Skin of body (tissue), 2 donors: ENCODE results near the gene MCFD2. TPM values are rescaled to one million over a fixed set of nuclear protein-coding genes. Genes with fewer than 3 reads are reported as not detected.
"Not testable (repeated sequence)": the region's sequence is repeated elsewhere in the genome, so short reads cannot be mapped to it uniquely, and the experiment has no call there.

Experiments
- DNase-seq: peaks from one replicate; lab custom pipeline; 2025; lab: John Stamatoyannopoulos, UW
- total RNA-seq: library from RNA; depleted of rRNA; stranded (reverse); fragments of >200 nt; gene quantifications from one replicate; pipeline ENCODE4 v1.2.3, GENCODE V29; 2014

The MCFD2 gene
- total RNA-seq, 1 donor from 2014 or later = 45.3 TPM

DNA sequence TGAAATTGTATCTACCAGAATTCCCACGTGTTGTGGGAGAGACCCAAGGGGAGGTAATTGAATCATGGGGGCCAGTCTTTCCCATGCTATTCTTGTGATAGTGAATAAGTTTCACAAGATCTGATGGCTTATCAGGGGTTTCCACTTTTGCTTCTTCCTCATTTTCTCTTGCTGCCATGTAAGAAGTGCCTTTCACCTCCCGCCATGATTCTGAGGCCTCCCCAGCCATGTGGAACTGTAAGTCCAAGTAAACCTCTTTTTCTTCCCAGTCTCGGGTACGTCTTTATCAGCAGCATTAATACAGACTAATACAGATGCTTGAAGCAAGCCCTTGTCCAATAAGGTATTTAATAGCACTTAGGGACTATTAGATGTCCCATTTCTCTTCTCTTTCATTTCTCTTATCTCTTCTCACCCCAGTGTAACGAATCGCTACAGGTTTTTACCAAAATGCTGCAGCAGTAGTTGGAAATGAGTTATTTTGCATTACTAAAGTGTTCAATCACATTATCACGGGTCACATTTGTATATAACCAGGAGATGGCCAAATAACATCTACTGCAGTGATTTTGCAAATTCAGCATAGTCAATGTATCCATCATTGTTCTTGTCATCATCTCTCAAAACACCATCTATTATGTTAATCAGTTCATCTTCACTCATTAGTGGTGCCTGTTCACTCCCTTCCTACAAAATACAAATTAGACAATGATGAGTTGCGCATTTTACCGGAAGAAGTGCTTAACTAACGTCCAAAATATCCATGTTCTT lies 10.5 kb downstream of the MCFD2 start:
- not testable (repeated sequence) for DNase-seq

DNA sequence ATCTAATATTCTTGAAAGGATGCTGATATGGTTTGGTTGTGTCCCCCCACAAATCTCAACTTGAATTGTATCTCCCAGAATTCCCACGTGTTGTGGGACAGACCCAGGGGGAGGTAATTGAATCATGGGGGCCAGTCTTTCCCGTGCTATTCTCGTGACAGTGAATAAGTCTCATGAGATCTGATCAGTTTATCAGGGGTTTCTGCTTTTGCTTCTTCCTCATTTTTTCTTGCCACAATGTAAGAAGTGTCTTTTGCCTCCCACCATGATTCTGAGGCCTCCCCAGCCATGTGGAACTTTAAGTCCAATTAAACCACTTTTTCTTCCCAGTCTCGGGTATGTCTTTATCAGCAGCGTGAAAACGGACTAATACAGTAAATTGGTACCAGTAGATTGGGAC lies 12.6 kb downstream of the MCFD2 start:
- not testable (repeated sequence) for DNase-seq

DNA sequence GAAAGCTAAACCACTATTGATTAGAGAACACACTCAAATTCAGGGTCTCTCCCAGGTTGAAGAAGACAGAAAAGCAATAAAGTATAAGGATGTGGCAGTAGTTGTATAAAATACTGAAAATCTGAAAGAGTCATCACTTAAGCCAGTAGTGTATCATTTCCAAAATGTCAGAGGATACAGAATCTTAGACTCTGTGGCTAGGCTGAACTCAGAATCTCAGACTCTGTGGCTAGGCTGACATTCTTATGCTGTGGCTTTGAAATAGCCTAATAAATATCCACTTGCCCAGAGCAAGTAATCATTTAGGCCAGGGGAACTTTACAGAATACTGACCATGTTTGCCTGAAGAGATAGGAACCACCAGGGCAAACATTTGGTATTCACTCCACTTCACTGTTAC lies 13.1 kb downstream of the MCFD2 start:
- no peak for DNase-seq

DNA sequence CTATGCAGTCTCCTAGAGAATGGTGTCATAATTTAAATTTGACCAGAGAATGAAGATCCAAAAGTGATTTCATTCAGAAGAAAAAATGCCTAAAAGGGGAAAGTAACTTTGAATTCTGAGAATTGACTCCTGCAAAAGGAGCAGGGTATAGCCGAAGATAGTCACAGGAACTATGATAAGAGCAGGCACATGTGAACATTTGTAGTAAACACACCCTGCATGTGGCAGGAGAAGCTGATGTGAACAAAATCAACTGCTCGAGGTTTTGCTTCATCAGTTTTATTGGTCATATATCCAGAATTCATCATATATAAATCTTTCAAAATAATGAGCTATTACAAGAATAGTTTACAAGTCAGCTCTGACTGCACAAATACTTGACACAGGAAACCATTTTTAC lies 14.0 kb downstream of the MCFD2 start:
- DNase-seq = no peak

DNA sequence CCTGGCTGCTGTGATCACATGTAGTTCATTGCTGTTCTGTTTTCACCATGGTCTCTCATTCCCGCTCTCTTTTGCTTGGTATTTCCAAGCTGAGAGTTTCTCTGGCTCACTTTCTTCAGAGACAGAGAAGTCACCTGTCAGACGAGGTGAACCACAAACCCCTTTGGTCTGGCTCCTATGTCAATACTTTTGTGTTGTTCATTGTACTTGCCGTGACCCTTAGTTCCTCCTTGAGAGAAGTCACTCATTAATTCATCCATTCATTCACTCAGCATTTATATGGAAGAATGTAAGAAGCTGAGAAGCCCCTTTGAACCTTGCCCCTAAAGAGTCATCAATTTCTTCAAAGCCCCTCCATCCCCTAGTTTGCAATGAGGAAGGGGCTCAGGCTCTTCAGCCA lies 15.2 kb downstream of the MCFD2 start:
- no peak for DNase-seq

DNA sequence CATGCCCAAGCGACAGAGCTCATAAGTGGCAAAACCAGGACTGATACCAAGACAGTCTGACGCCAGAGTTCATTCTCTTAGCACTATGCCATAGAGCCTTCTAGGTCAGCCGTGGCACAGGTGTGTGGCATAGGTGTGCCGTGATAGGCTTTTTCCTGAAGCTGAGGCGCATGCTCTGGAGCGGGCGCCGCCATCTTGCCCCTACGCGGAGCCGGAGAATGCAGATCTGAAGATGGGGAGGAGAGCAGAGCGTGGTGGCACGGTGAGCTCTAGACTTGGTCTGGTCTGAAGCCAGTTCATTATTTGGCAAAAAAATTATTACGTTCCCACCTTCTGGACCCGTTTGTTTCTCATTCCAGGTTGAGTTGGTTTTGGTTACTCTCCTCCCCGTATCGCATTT lies 16.6 kb downstream of the MCFD2 start:
- DNase-seq = no peak

DNA sequence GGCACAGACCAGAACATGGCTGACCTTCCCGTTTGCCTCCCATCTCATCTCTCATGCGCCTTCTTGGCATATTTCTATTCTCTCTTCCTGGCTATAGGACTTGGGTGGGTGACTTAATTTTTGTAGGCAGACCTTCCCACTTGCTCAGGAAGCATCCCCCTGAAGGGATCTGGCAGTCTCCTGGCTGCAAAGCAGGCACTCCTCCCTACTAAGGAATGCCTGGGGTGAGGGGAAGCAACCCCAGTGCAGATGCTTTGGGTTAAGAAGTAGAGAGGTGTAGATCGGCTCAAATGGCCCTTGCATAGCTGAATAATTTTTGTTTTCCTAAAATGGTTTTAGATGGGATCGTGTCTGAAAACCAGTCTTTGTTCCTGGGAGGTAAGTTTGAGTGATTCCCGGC lies 17.6 kb downstream of the MCFD2 start:
- DNase-seq = no peak

DNA sequence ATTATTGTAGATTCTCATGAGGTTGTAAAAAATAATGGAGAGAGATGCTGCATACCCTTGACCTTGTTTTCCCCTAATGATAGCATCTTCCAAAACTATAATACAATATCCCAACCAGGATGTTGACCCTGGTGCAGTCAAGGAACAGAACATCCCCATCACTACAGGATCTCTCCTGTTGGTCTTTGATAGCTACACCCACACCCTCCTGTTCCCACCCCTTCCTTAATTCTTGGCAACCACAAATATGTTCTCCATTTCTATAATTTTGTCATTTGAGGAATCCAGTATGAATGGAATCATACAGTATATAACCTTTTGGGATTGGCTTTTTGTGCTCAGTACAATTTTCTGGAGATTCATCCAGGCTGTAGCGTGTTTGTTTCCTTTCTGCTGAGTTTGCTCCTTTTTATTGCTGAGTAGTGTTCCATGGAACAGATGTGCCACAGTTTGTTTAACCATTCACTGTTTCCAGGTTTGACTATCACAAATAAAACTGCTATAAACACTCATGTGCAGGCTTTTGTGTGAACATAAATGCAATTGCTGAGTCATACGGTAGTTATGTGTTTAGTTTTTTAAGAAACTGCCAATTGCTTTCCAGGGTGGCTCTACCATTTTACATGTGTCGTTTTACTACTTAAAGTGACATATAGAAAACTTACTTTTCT lies 22.2 kb downstream of the MCFD2 start:
- DNase-seq = no peak

DNA sequence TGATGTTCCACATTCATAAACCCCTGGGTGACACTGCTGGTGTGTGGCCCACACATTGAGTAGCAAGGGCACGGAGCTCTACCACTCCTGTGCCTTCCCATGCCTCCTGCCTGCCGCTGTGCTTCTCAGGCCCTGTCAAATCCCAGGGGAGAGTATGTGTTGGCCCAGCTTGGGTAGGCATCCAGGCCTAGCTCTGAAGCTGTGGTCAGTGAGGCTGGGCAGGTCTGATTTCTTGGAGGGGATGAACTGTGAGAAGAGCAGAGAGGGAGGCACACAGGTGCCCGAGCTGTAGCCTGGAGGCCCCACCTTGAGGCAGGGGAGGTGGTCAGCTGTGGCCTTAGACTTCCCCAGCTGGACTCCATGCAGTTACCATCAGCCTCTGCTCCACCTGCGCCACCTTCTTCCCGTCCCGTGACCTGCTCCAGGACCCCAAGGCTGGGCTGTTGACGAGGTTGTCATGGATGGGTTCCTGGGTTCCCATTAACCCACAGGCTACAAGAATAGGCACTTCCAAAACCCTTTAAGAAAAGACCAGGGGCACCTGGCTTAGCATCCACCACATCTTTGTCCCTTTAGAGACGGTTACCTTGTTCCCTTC lies 23.6 kb downstream of the MCFD2 start:
- DNase-seq = no peak

DNA sequence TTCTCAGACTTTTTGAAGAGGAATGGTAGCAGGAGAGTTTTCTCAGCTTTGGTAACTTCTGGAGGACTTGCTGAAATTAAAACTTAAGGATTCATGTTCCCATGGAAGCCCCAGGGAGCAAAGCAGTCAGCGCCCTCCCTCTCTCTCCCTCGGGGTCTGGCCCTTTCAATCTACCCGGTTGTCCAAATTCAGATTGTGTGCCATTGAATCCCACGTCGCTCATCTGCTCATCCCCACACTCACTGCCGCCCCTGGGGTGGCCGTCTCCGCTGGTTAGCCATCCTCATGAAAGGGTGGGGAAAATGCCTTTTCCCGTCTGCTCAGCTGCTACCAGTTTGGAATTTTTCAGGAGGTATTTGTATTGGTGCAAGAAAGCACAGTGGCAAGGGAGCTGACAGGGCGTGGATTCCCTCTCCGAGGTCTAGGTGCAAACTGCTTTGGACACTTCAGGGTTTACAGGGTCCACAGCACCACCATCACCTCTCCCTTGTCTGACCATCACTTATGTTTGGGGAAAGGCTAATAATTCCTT lies 27.1 kb downstream of the MCFD2 start:
- DNase-seq = no peak

DNA sequence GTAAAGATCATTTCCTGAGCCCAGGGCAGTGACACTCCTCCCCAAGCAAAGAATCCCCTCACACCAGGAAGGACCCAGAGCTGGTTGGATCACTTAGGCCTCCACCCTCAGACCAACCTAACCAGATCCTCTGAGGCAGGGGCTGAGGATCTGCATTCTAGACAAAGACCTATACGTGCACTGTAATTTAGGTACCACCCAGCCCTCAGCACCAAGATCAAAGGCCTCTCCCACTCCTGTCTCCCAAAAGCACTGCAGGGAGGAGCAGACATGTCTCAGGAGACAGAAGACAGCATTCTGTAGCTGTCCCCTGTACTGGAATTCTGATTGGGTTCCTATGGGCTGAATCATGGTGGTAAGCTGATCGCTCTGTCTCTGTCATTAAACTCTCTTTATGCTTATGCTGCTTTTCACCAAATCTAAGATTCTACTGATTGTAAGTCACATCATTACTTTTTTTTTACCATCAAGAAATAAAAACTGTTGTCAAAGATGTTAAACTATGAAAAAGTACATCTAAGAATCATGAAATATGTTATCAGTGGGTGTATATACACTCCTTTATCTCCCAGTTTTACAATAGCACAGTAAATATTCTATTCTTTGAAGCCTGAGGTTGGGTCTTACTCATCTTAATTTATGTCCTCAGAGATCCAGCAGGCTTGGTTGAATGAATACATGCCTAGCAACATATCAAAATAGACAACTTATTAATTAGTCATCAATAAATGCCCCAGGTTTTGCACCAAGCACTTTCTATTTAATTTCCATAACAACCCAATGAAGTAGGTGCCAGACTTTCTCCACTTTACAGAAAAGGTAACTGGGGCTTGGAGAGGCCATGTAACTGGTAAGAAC lies 28.3 kb downstream of the MCFD2 start:
- no peak for DNase-seq

DNA sequence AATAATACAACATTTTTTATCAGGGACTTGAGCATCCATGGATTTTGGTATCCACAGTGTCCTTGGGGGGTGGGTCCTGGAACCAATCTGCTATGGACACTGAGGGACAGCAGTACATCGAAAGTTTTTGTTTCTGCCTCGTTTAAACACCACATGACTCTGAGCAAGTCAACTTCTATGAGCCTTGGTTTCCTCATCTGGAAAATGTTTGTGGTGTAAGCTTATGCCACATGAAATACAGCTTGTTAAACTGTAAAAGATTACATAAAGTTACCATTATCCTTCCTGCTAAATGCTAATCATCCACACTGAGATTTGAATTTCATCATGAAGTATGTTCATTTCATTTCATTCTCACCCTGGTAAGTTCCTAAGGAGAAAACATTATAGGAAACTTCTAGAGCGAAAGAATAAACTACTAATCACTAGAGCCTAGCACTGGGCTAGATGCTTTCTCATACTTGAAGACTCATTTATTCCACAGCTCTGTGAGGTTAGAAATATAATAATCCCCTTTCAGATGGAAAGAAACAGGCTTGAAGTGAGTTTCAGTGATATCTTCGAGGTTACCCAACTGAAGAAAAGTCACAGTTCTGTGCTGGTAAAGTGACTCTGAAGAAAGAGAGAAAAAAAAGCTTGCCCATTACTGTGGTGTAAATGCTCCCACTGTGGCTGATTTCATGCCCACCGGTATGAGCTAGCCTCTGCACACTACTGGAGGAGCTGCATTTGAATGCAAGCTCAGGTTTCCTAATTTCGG lies 29.2 kb downstream of the MCFD2 start:
- DNase-seq = no peak

DNA sequence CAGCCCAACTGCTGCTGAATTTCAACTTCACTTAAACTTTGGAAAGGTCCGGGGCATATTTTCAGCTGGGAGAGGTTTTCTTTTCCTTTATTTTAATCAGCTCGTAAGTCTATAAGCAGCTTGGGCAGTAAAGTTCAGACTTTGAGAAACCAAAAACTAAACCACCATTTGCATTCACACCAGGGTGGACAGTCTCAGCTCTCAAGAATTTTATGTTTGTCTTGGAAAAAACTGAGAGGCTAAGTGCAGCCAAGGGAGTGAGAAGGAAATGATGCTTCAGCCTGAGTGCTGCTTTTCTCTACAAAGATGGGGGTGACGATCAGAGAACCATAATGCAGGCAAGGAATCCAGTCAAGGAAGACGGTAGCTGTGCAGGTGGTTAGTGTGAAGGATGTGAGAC lies 30.2 kb downstream of the MCFD2 start:
- DNase-seq = no peak

DNA sequence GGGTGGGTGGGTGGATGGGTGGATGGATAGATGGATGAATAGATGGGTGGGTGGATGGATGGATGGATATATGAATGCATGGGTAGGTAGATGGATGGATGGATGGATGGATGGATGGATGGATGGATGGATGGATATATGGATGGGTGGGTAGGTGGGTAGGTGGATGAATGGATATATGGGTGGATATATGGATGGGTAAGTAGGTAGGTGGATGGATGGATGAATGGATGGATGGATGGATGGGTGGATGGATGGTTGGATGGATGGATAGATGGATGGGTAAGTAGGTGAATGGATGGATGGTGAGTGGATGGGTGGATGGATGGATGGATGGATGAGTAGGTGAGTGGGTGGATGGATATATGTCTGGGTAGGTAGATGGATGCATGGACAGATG lies 36.1 kb downstream of the MCFD2 start:
- DNase-seq = no peak

DNA sequence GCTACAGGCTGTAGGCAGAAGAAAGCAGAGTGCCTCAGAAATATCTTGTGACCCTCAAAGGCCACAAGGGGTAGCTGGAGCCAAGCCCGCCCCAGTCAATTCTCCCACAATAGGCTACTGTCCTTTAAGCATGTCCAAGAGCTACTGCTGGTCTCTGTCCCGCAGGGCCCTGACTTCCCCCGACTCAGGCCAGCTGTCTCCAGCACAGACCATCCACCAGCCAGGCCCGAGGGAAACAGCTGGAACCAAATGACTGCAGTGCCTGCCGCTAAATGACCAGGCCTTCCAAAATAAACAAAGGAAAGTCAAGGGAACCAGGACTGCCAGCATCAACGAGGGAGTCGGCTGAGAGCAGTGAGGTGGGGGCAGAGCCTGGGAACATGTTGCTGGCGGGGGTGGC lies 36.7 kb downstream of the MCFD2 start:
- peak; percentile 59 for DNase-seq

DNA sequence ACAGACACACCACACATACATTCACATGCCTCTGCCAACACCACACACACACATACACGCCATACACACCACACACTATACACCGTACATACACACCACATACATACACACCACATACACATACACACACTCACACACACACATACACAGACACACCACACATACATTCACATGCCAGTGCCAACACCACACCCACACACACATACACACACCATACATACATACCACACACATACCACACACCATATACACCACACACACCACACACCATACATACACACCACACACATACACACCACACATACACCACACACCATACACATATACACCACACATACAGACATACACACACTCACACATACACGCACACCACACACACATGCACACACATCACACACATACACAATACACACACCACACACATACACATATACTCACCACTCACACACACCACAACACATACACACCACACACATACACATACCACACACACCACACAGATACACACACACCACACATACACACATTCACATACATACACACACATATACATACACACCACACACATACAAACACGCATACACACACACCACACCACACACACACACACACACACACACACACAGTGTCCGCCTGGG lies 37.2 kb downstream of the MCFD2 start:
- DNase-seq = no peak

DNA sequence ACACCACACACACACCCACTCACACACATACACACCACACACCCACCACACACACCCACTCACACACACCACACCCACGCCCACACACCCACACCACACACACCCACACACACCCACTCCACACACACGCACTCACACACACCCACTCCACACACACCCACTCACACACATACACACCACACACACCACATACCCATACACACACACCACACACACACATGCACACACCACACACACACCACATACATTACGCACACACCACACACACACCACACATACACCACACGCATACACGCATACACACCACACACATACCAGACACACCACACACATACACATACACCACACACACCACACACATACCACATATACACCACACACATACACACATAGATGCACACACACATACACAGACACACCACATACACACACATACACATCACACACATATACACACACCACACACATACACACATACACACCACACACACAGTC lies 37.9 kb downstream of the MCFD2 start:
- no peak for DNase-seq

DNA sequence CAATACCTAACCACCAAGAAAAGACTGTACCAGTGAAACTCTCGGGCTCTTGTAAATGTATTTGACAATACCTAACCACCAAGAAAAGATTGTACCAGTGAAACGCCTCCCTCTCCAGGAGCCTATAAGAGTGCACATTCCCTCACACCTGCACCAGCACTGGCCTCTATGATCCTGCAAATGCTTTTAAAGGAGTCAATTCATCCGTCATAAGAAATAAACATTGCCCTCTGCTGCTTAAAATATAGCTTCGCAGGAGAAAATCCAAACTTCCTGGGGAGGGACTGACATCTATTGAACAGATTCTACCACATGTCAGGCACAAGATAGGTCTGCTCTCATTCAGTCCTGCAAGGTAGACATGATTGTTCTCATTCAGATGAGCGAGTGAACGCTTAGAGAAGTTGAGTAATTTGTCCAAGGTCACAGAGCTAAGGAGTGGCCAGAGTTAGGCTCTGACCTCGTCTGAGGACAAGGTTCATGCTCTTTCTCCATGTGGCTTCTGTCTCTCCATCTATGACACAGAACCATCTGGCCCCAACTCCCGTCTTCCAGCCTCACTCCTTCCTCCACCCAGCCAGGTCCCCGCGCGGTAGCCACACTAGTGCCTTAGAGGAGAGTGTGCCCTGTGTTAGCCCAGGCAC lies 38.7 kb downstream of the MCFD2 start:
- DNase-seq = peak; percentile 50

DNA sequence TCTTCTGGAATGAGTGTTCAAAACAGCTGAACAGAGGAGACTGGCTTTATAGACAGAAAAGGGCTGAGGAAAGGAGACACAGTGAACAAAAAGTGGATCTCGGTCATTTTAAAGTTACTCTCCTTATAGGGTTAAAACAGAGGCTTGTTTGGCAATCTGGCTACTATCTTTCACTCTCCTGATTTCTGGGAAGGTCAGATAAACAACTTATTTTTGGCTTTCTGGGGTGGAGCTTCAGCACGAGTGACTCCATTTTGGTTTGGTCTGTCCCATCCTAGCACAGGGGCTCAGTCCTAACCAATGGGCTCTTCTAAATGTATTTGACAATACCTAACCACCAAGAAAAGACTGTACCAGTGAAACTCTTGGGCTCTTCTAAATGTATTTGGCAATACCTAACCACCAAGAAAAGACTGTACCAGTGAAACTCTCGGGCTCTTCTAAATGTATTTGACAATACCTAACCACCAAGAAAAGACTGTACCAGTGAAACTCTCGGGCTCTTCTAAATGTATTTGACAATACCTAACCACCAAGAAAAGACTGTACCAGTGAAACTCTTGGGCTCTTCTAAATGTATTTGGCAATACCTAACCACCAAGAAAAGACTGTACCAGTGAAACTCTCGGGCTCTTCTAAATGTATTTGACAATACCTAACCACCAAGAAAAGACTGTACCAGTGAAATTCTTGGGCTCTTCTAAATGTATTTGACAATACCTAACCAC lies 39.5 kb downstream of the MCFD2 start:
- not testable (repeated sequence) for DNase-seq
